Body of pancreas (tissue), 4 donors: ENCODE measurements around the gene OGT.

Source experiments
- CTCF ChIP-seq, 7 experiments: fragments of 450-650 bp in 4 of 7; fragments of 200-600 bp in 3 of 7; sonication (generic) in 3 of 7; IDR thresholded peaks; one replicate each; pipeline ENCODE4 v1.5.1; 2016 to 2019; ENCODE audit warnings: antibody characterized with exemption in 7 of 7
- POLR2A ChIP-seq, 3 donors: fragments of 450-650 bp; IDR thresholded peaks; one replicate each; pipeline ENCODE4 v1.6.1; 2016; ENCODE audit warnings: antibody characterized with exemption in 3 of 3, mild to moderate bottlenecking in 2 of 3

GRCh38 chrX:71550578-71550977, 17.7 kb downstream of the OGT start:
- no peak for TF ChIP-seq CTCF (IDR thresholded peaks at IDR 0.05)
- TF ChIP-seq POLR2A (IDR thresholded peaks at IDR 0.05), result no peak
